ENCODE data around the gene FIBCD1. TPM values are rescaled to one million over a fixed set of nuclear protein-coding genes. Genes with fewer than 3 reads are reported as not detected.

Gene FIBCD1
- total RNA-seq, 1 experiment from 2014 or later: 7.1 TPM

DNA sequence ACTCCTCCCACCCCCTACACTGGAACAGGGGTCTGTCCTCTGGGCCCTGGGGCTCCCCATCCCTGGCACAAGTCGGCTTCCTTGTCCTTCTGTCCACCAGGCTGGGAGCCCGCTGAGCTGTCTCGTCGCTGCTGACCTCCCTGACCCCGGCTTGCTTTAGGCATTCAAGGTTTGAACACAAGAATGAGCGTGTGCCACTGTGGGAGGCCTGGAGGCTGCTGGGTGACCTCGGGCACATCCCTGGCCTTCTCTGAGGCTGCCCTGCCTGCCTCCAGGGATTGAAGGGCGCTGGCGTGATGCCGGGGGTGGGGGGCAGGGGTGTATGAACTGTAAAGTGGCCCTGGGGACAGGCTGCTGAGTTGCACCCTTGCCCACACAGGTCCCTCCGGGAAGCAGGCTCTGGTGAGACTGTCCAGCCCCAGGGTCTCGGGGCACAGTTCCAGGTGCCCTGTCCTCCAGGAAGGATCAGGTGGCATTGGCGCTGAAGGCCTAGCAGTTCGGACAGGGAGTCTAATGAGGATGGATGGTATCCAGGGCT is 18.2 kb downstream of the FIBCD1 start:
- H3K79me2 ChIP-seq (ENCODE audit: insufficient read depth, low read length): no peaks in the 10 kb centered on the region
- H3K9me3 Mint-ChIP-seq: no peaks in the 10 kb centered on the region
- H3K23me2 ChIP-seq (ENCODE audit: insufficient read length, low read depth, low read length, poor library complexity, severe bottlenecking): no peaks in the 10 kb centered on the region
- no peak overlapping the region for H3K4ac ChIP-seq (ENCODE audit: low read depth, low read length)
- H4K8ac ChIP-seq (replicated peaks; ENCODE audit: insufficient read length, low read depth, low read length): no peak overlapping the region
- no peaks in the 10 kb centered on the region; the same call in 1 of the 2 replicates for H3K27me3 Mint-ChIP-seq (ENCODE audit: low read depth)
- no peak overlapping the region for H3K23ac ChIP-seq (ENCODE audit: insufficient read length, low read depth, low read length)
- no peak overlapping the region for H3K18ac ChIP-seq (ENCODE audit: insufficient read length, low read depth, low read length)
- H3T11ph ChIP-seq (ENCODE audit: low read length): no peak overlapping the region
- no peak overlapping the region for H3K9ac ChIP-seq (ENCODE audit: extremely low read depth, insufficient read length, low read length)
- H3K4me1 ChIP-seq (ENCODE audit: insufficient read depth, low read length): no peaks in the 10 kb centered on the region
- H3K36me3 Mint-ChIP-seq (ENCODE audit: insufficient read depth in 1 of 3, low read depth in 3 of 3): no peaks in the 10 kb centered on the region
- H3K4me2 ChIP-seq (ENCODE audit: insufficient read depth, insufficient read length, low read length): no peak overlapping the region
- no CpG with 5 or more reads among the region's 14 CpGs for WGBS (ENCODE audit: extremely low coverage, insufficient read length, low lambda C conversion rate)
- H3K27ac ChIP-seq (ENCODE audit: insufficient read length, low read depth, low read length): no peak overlapping the region
- H4K20me1 ChIP-seq (ENCODE audit: control insufficient read depth, insufficient read depth, insufficient read length): no peaks in the 10 kb centered on the region
- no peak overlapping the region for H4K91ac ChIP-seq (ENCODE audit: insufficient read length, low read depth, low read length)
- no peak overlapping the region for H2AK5ac ChIP-seq (ENCODE audit: insufficient read length, low read length)
- no peak overlapping the region for H2BK20ac ChIP-seq (ENCODE audit: low read depth, low read length, poor library complexity, severe bottlenecking)
- H3K79me1 ChIP-seq (ENCODE audit: insufficient read depth, low read depth, low read length, poor library complexity, severe bottlenecking): no peaks in the 10 kb centered on the region
- H4K5ac ChIP-seq (ENCODE audit: insufficient read length, low read depth, low read length): no peak overlapping the region
- no peak overlapping the region for H2BK15ac ChIP-seq (ENCODE audit: low read depth, low read length)
- H3K4me3 Mint-ChIP-seq: no peak overlapping the region
- no peaks in the 10 kb centered on the region for H3K9me3 ChIP-seq (ENCODE audit: control insufficient read depth, low read depth, low read length)
- H2BK12ac ChIP-seq (ENCODE audit: insufficient read length, low read depth, low read length): no peak overlapping the region
- H3K14ac ChIP-seq (ENCODE audit: insufficient read depth, low read length): no peak overlapping the region
- H2AFZ ChIP-seq (ENCODE audit: low read length): no peak overlapping the region
- no peak overlapping the region for H3K27ac Mint-ChIP-seq
- DNase-seq: no peak
- no peak overlapping the region for H2BK120ac ChIP-seq (ENCODE audit: low read depth, low read length, poor library complexity, severe bottlenecking)
- no peak overlapping the region for H3K56ac ChIP-seq (ENCODE audit: insufficient read length, low read depth, low read length)
- H3K4me1 Mint-ChIP-seq: peaks cover 8 to 37% of the 10 kb centered on the region in 2 experiments
- no peak overlapping the region for H2BK5ac ChIP-seq (ENCODE audit: insufficient read length, low read length)
- TF ChIP-seq, protein P1, sequence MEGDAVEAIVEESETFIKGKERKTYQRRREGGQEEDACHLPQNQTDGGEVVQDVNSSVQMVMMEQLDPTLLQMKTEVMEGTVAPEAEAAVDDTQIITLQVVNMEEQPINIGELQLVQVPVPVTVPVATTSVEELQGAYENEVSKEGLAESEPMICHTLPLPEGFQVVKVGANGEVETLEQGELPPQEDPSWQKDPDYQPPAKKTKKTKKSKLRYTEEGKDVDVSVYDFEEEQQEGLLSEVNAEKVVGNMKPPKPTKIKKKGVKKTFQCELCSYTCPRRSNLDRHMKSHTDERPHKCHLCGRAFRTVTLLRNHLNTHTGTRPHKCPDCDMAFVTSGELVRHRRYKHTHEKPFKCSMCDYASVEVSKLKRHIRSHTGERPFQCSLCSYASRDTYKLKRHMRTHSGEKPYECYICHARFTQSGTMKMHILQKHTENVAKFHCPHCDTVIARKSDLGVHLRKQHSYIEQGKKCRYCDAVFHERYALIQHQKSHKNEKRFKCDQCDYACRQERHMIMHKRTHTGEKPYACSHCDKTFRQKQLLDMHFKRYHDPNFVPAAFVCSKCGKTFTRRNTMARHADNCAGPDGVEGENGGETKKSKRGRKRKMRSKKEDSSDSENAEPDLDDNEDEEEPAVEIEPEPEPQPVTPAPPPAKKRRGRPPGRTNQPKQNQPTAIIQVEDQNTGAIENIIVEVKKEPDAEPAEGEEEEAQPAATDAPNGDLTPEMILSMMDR (conservative IDR thresholded peaks at IDR 0.05): no peak
- no peaks in the 10 kb centered on the region for H3K27me3 ChIP-seq (ENCODE audit: insufficient read depth, low read length)

Data from H9 (cell line).